Measurements from ENCODE around the gene PRKG1. TPM values are rescaled to one million over a fixed set of nuclear protein-coding genes. Genes with fewer than 3 reads are reported as not detected.

The PRKG1 gene
- total RNA-seq, 1 experiment from 2014 or later, result 10.4 TPM

- no peak overlapping the region for H2AK5ac ChIP-seq (ENCODE audit: insufficient read length, low read length)
- no peak overlapping the region for H4K8ac ChIP-seq (replicated peaks; ENCODE audit: insufficient read length, low read depth, low read length)
- no peak for DNase-seq
- no peak overlapping the region for H3K9ac ChIP-seq (ENCODE audit: extremely low read depth, insufficient read length, low read length)
- no peak overlapping the region for H3K27ac ChIP-seq (ENCODE audit: insufficient read length, low read depth, low read length)
- no peaks in the 10 kb centered on the region for H3K79me1 ChIP-seq (ENCODE audit: insufficient read depth, low read depth, low read length, poor library complexity, severe bottlenecking)
- H2BK5ac ChIP-seq (ENCODE audit: insufficient read length, low read length), result no peak overlapping the region
- no peaks in the 10 kb centered on the region for H3K4me1 ChIP-seq (ENCODE audit: insufficient read depth, low read length)
- H3K27me3 Mint-ChIP-seq (ENCODE audit: low read depth), result no peaks in the 10 kb centered on the region
- no peak overlapping the region for H3K4me3 Mint-ChIP-seq
- no peaks in the 10 kb centered on the region for H3K27me3 ChIP-seq (ENCODE audit: insufficient read depth, low read length)
- H4K91ac ChIP-seq (ENCODE audit: insufficient read length, low read depth, low read length), result no peak overlapping the region
- H3K18ac ChIP-seq (ENCODE audit: insufficient read length, low read depth, low read length), result no peak overlapping the region
- no peak overlapping the region; a peak in 1 of 7 replicates for H3K27ac Mint-ChIP-seq
- H3K14ac ChIP-seq (ENCODE audit: insufficient read depth, low read length), result no peak overlapping the region
- H3K4me1 Mint-ChIP-seq, result peaks cover 28 to 29% of the 10 kb centered on the region in 2 experiments
- TF ChIP-seq CTCF (conservative IDR thresholded peaks at IDR 0.05), result no peak
- H3K23me2 ChIP-seq (ENCODE audit: insufficient read length, low read depth, low read length, poor library complexity, severe bottlenecking), result no peaks in the 10 kb centered on the region
- no peak overlapping the region for H3K56ac ChIP-seq (ENCODE audit: insufficient read length, low read depth, low read length)
- no peaks in the 10 kb centered on the region for H3K9me3 ChIP-seq (ENCODE audit: control insufficient read depth, low read depth, low read length)
- no peak overlapping the region for H3T11ph ChIP-seq (ENCODE audit: low read length)
- no peak overlapping the region for H2BK20ac ChIP-seq (ENCODE audit: low read depth, low read length, poor library complexity, severe bottlenecking)
- no peak overlapping the region for H4K5ac ChIP-seq (ENCODE audit: insufficient read length, low read depth, low read length)
- H3K9me3 Mint-ChIP-seq, result no peaks in the 10 kb centered on the region
- H3K36me3 Mint-ChIP-seq (ENCODE audit: insufficient read depth in 1 of 3, low read depth in 3 of 3), result peaks cover 0 to 1% (median 0%) of the 10 kb centered on the region in 3 experiments; a peak in 1 of 7 replicates
- H3K4ac ChIP-seq (ENCODE audit: low read depth, low read length), result no peak overlapping the region
- no peak overlapping the region for H2BK12ac ChIP-seq (ENCODE audit: insufficient read length, low read depth, low read length)
- no peak overlapping the region for H2BK15ac ChIP-seq (ENCODE audit: low read depth, low read length)
- no peak overlapping the region for H3K23ac ChIP-seq (ENCODE audit: insufficient read length, low read depth, low read length)
- no peaks in the 10 kb centered on the region for H4K20me1 ChIP-seq (ENCODE audit: control insufficient read depth, insufficient read depth, insufficient read length)
- H3K4me2 ChIP-seq (ENCODE audit: insufficient read depth, insufficient read length, low read length), result no peak overlapping the region
- H2BK120ac ChIP-seq (ENCODE audit: low read depth, low read length, poor library complexity, severe bottlenecking), result no peak overlapping the region
- no CpG with 5 or more reads among the region's 1 CpG for WGBS (ENCODE audit: extremely low coverage, insufficient read length, low lambda C conversion rate)
- no peak overlapping the region for H2AFZ ChIP-seq (ENCODE audit: low read length)
- H3K79me2 ChIP-seq (ENCODE audit: insufficient read depth, low read length), result no peaks in the 10 kb centered on the region
Measured at GRCh38 chr10:51241461-51241860, 167.2 kb downstream of the PRKG1 start.

Measured in H9 (cell line).